Neutrophil (primary cell): ENCODE measurements around the gene RBMS1.

ENCODE experiments used
- H3K27ac ChIP-seq: fragments of 200-600 bp; sonication (generic); 2 replicates; pipeline ENCODE4 v1.5.1; 2016; ENCODE audit warnings: mild to moderate bottlenecking, moderate library complexity
- H3K27me3 ChIP-seq: fragments of 200-600 bp; sonication (generic); 2 replicates; pipeline ENCODE4 v1.6.0; 2016; ENCODE audit warnings: mild to moderate bottlenecking
- H3K36me3 ChIP-seq: fragments of 200-600 bp; sonication (generic); 2 replicates; pipeline ENCODE4 v1.5.1; 2017
- H3K4me1 ChIP-seq, 2 experiments: fragments of 200-600 bp in 1 of 2; sonication (generic) in 1 of 2; 1 replicate in 1 of 2; 2 replicates in 1 of 2; pipeline versions ENCODE4 v1.5.1 to v1.6.1; 2013 to 2016; ENCODE audit warnings: low read depth in 1 of 2, low read length in 1 of 2, mild to moderate bottlenecking in 1 of 2, moderate library complexity in 1 of 2; ENCODE audit not compliant: control insufficient read depth in 1 of 2, insufficient read depth in 1 of 2
- H3K4me3 ChIP-seq, 2 experiments: fragments of 200-600 bp in 1 of 2; sonication (generic) in 1 of 2; 1 replicate in 1 of 2; 2 replicates in 1 of 2; pipeline ENCODE4 v1.5.1; 2013 to 2016; ENCODE audit warnings: low read depth in 1 of 2, low read length in 1 of 2, mild to moderate bottlenecking in 1 of 2, moderate library complexity in 1 of 2
- H3K9me3 ChIP-seq: fragments of 200-600 bp; sonication (generic); 2 replicates; pipeline ENCODE4 v1.5.1; 2016
- TF ChIP-seq, protein P1 (sequence below): fragments of 200-600 bp; sonication (generic); IDR thresholded peaks from 2 replicates; pipeline ENCODE4 v1.5.1; 2016; ENCODE audit warnings: antibody characterized with exemption

Gene RBMS1

DNA sequence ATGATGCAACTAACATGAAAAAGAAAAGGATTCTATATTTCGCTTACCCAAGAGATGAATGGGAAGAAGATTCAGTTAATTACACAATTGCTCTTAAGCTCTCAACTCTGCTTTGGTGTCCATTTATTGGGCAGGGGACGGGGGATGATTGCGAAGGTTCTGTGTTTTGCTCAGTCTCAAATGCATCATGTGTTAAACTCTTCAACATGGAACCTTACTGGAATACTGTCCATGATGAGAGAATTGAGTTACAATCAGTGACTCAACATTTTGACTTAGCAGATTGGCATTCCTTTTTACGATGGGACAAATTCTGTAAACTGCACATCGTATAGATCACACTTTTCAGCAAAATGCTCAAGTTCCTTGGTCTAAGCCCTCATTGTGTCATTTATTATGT lies 135.6 kb downstream of the RBMS1 start:
- Histone ChIP-seq H3K4me1 (peaks cover 18 to 27% of the 10 kb centered on the region in 2 experiments), H3K36me3 (no peaks in the 10 kb centered on the region), H3K9me3 (no peaks in the 10 kb centered on the region), H3K27me3 (no peaks in the 10 kb centered on the region), H3K27ac (peak overlapping the region; percentile 1), H3K4me3 (no peak overlapping the region)
- TF ChIP-seq, protein P1, sequence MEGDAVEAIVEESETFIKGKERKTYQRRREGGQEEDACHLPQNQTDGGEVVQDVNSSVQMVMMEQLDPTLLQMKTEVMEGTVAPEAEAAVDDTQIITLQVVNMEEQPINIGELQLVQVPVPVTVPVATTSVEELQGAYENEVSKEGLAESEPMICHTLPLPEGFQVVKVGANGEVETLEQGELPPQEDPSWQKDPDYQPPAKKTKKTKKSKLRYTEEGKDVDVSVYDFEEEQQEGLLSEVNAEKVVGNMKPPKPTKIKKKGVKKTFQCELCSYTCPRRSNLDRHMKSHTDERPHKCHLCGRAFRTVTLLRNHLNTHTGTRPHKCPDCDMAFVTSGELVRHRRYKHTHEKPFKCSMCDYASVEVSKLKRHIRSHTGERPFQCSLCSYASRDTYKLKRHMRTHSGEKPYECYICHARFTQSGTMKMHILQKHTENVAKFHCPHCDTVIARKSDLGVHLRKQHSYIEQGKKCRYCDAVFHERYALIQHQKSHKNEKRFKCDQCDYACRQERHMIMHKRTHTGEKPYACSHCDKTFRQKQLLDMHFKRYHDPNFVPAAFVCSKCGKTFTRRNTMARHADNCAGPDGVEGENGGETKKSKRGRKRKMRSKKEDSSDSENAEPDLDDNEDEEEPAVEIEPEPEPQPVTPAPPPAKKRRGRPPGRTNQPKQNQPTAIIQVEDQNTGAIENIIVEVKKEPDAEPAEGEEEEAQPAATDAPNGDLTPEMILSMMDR, result no peak

DNA sequence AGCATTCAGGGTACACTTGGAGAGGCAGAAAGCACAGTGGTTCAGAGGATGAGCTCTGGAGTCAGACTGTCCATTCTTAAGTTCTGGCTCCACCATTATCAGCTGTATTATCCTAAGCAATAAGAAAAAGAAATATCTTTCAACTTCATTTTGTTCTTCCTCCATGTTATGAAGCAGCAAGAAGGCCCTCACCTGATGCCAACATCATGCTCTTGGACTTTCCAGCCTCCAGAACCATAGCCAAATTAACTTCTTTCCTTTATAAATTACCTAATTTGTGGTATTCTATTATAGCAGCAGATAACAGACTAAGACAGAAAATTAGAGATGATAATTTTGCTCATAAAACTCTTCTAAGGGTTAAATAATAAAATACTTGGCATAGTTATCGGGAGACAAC lies 137.1 kb downstream of the RBMS1 start:
- no peaks in the 10 kb centered on the region for H3K36me3 ChIP-seq
- no peaks in the 10 kb centered on the region for H3K9me3 ChIP-seq
- H3K4me1 ChIP-seq, result peaks cover 24 to 37% of the 10 kb centered on the region in 2 experiments
- peak overlapping the region; percentile 31 for H3K27ac ChIP-seq
- H3K4me3 ChIP-seq, result no peak overlapping the region
- TF ChIP-seq, protein P1, result no peak
- H3K27me3 ChIP-seq, result no peaks in the 10 kb centered on the region

- no peaks in the 10 kb centered on the region for H3K9me3 ChIP-seq
- H3K4me3 ChIP-seq, result no peak overlapping the region
- peaks cover 28 to 44% of the 10 kb centered on the region in 2 experiments for H3K4me1 ChIP-seq
- TF ChIP-seq, protein P1, result no peak
- no peak overlapping the region for H3K27ac ChIP-seq
- no peaks in the 10 kb centered on the region for H3K27me3 ChIP-seq
- peaks cover 6% of the 10 kb centered on the region for H3K36me3 ChIP-seq
Observed at GRCh38 chr2:160355080-160355479, 138.5 kb downstream of the RBMS1 start.

GRCh38 chr2:160354677-160355076 lies 138.9 kb downstream of the RBMS1 start:
- H3K9me3 ChIP-seq, result no peaks in the 10 kb centered on the region
- H3K4me3 ChIP-seq, result no peak overlapping the region
- no peaks in the 10 kb centered on the region for H3K27me3 ChIP-seq
- H3K36me3 ChIP-seq, result peaks cover 8% of the 10 kb centered on the region
- TF ChIP-seq, protein P1, result no peak
- H3K4me1 ChIP-seq, result peaks cover 28 to 44% of the 10 kb centered on the region in 2 experiments
- H3K27ac ChIP-seq, result no peak overlapping the region

GRCh38 chr2:160353813-160354212 lies 139.8 kb downstream of the RBMS1 start:
- H3K36me3 ChIP-seq, result peaks cover 8% of the 10 kb centered on the region
- H3K9me3 ChIP-seq, result no peaks in the 10 kb centered on the region
- TF ChIP-seq, protein P1, result no peak
- H3K4me1 ChIP-seq, result peaks cover 28 to 39% of the 10 kb centered on the region in 2 experiments
- no peak overlapping the region for H3K27ac ChIP-seq
- no peaks in the 10 kb centered on the region for H3K27me3 ChIP-seq
- no peak overlapping the region for H3K4me3 ChIP-seq

- peaks cover 27 to 39% of the 10 kb centered on the region in 2 experiments for H3K4me1 ChIP-seq
- H3K27me3 ChIP-seq, result no peaks in the 10 kb centered on the region
- peak overlapping the region; percentile 63 for H3K27ac ChIP-seq
- TF ChIP-seq, protein P1, result no peak
- no peak overlapping the region for H3K4me3 ChIP-seq
- peaks cover 8% of the 10 kb centered on the region for H3K36me3 ChIP-seq
- no peaks in the 10 kb centered on the region for H3K9me3 ChIP-seq
Observed at GRCh38 chr2:160353166-160353565, 140.4 kb downstream of the RBMS1 start.
